Natural killer cell (primary cell): ENCODE measurements around the gene AOPEP. TPM values are rescaled to one million over a fixed set of nuclear protein-coding genes. Genes with fewer than 3 reads are reported as not detected.
A peak's percentile ranks its signal among the peaks of the same experiment; 100 is the strongest.

Experiments
- ATAC-seq, 3 donors: fragments of 150-1000 bp in 2 of 3; fragments of 200-7000 bp in 1 of 3; cut with Tn5 transposase; 1 replicate in 1 of 3; 2 replicates in 2 of 3; pipeline ENCODE4 v1.10.0; 2021; ENCODE audit warnings: mild to moderate bottlenecking in 2 of 3, moderate library complexity in 2 of 3
- DNase-seq, 2 donors: peaks; one replicate each; pipeline versions ENCODE4 v3.0.0 to v3.0.0-alpha.2; 2013 to 2021; ENCODE audit warnings: mixed read lengths in 1 of 2
- H3K27ac ChIP-seq: one replicate; pipeline ENCODE4 v1.5.1; 2013; ENCODE audit warnings: mild to moderate bottlenecking, low read length
- H3K27me3 ChIP-seq: one replicate; pipeline ENCODE4 v1.6.1; 2013; ENCODE audit warnings: low read length; ENCODE audit not compliant: control insufficient read depth, insufficient read depth
- H3K36me3 ChIP-seq: one replicate; pipeline ENCODE4 v1.6.1; 2013; ENCODE audit warnings: low read length; ENCODE audit not compliant: control insufficient read depth, insufficient read depth
- H3K4me1 ChIP-seq: one replicate; pipeline ENCODE4 v1.6.1; 2013; ENCODE audit warnings: low read length; ENCODE audit not compliant: control insufficient read depth, insufficient read depth
- H3K4me3 ChIP-seq: one replicate; pipeline ENCODE4 v1.5.1; 2013; ENCODE audit warnings: low read length
- H3K9me3 ChIP-seq: one replicate; pipeline ENCODE4 v1.6.1; 2013; ENCODE audit warnings: low read length; ENCODE audit not compliant: control insufficient read depth, insufficient read depth
- H3K27ac Mint-ChIP-seq, 2 donors: one replicate each; pipeline ENCODE4 v1.8.0; 2022; ENCODE audit warnings: mild to moderate bottlenecking in 2 of 2, mixed read lengths in 2 of 2, moderate library complexity in 1 of 2
- H3K27me3 Mint-ChIP-seq, 2 donors: one replicate each; pipeline ENCODE4 v1.8.0; 2022; ENCODE audit warnings: low read depth in 2 of 2, mixed read lengths in 2 of 2
- H3K36me3 Mint-ChIP-seq: one replicate; pipeline ENCODE4 v1.8.0; 2022; ENCODE audit warnings: mixed read lengths
- H3K4me1 Mint-ChIP-seq, 2 donors: one replicate each; pipeline ENCODE4 v1.8.0; 2022; ENCODE audit warnings: mixed read lengths in 2 of 2
- H3K4me3 Mint-ChIP-seq: one replicate; pipeline ENCODE4 v1.8.0; 2022; ENCODE audit warnings: mild to moderate bottlenecking, moderate library complexity, mixed read lengths
- H3K9me3 Mint-ChIP-seq, 2 donors: one replicate each; pipeline ENCODE4 v1.8.0; 2022; ENCODE audit warnings: mixed read lengths in 2 of 2
- CTCF ChIP-seq: fragments of 200-600 bp; IDR thresholded peaks from one replicate; pipeline ENCODE4 v1.8.0; 2022; ENCODE audit warnings: antibody characterized with exemption
- WGBS: methylation state at CpG from one replicate; pipeline ENCODE4 v1.1.7; 2013; ENCODE audit warnings: missing lambda C conversion rate; ENCODE audit not compliant: insufficient coverage; 5-methylcytosine and 5-hydroxymethylcytosine counted together
- intact Hi-C: fragments of 100-400 bp; cut with micrococcal nuclease; formaldehyde crosslinking; loops from one replicate; pipeline ENCODE4 v1.14.2; 2022
- total RNA-seq, 4 donors: library from RNA; stranded (reverse); fragments of 120-200 nt in 1 of 4; gene quantifications; one replicate each; pipeline versions ENCODE4 v1.2.3 to v1.2.4, GENCODE V29; 2013 to 2022

AOPEP gene
- total RNA-seq, 3 donors from 2014 or later (not counting 1 experiment from before 2014, with no cell fraction given), result 20.1 to 22.6 (median 20.6) TPM

DNA sequence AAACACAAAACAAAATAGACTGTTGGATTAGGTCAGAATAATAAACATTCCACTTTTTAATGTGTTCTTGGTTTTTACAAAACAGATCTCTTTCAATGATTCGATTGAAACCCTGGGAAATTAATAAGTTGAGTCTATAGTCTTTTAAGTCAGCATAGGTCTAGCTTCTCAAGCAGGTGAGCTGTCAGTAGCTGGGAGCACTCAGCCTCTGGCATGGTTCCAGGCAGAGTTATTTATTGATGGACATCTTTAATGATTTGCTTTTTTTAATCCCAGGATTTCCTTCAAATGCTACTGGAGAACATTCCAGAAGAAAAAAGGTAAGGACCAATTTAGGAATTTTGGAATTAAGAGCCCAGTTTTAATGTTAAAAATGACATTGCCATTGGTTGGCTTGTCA, 241.0 kb downstream of the AOPEP start:
- no peak overlapping the region for H3K27ac ChIP-seq
- DNase-seq, result no peak
- Mint-ChIP-seq H3K27me3 (no peaks in the 10 kb centered on the region), H3K4me3 (no peak overlapping the region), H3K36me3 (no peaks in the 10 kb centered on the region), H3K4me1 (no peaks in the 10 kb centered on the region), H3K9me3 (no peaks in the 10 kb centered on the region), H3K27ac (no peak overlapping the region)
- ATAC-seq, result no peak
- no peaks in the 10 kb centered on the region for H3K27me3 ChIP-seq
- no peaks in the 10 kb centered on the region for H3K36me3 ChIP-seq
- no peak overlapping the region for H3K4me3 ChIP-seq
- intact Hi-C loops, result no loop called here
- H3K9me3 ChIP-seq, result no peaks in the 10 kb centered on the region
- H3K4me1 ChIP-seq, result no peaks in the 10 kb centered on the region
- WGBS, result 83% methylated on average over 1 of the region's 1 CpG
- TF ChIP-seq CTCF, result no peak

DNA sequence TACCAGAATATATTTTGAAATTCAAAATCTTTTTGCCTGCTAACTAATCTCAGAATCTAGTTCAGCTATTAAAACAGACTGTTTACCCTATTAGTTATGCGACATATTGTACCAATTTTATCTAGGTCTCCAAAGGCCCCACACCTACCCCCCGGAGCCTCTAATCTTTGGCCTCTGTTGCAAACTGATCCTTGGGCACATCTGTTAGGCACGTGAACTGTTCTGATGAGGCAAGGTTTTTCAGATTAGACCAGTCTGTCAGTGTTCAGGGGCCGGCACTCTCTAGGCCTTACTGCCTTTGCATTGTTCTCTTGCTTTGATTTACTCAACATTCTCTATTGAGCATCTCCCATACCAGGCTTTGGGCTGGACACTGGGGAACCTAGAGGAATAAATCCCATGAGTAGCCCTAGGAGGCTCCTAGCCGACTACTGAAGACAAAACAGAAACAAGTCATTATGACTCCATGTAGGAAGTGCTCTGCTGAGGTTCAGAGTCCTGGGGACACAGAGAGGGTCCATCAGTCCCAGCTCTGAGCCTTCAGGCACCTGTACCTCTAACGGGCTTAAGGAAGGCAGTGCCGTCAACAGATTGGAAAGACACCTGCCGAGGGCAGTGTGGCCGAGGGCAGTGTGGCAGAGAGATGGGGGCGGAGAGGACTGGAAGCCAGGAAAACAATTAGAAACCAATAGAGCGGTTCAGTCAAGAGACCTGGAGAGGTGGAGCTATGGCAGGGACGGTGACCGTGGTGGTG, 245.1 kb downstream of the AOPEP start:
- no peak for TF ChIP-seq CTCF
- Mint-ChIP-seq H3K9me3 (no peaks in the 10 kb centered on the region), H3K4me1 (no peaks in the 10 kb centered on the region), H3K27me3 (no peaks in the 10 kb centered on the region), H3K27ac (no peak overlapping the region), H3K36me3 (no peaks in the 10 kb centered on the region), H3K4me3 (no peak overlapping the region)
- Histone ChIP-seq H3K27me3 (no peaks in the 10 kb centered on the region), H3K4me3 (no peak overlapping the region), H3K36me3 (no peaks in the 10 kb centered on the region), H3K4me1 (no peaks in the 10 kb centered on the region), H3K27ac (no peak overlapping the region), H3K9me3 (no peaks in the 10 kb centered on the region)
- intact Hi-C loops, result no loop called here
- DNase-seq (no peak), ATAC-seq (no peak)
- WGBS, result 97% methylated on average over 13 of the region's 13 CpGs

- WGBS, result 93% methylated on average over 11 of the region's 11 CpGs
- H3K9me3 Mint-ChIP-seq, result no peaks in the 10 kb centered on the region
These were observed 247.0 kb downstream of the AOPEP start for GRCh38 chr9:94973451-94973941.

More at GRCh38 chr9:94973451-94973941, 247.0 kb downstream of the AOPEP start:
- no peak for ATAC-seq
- intact Hi-C loops, result no loop called here
- no peaks in the 10 kb centered on the region for H3K36me3 ChIP-seq
- DNase-seq, result no peak
- no peak overlapping the region for H3K4me3 Mint-ChIP-seq
- H3K27ac Mint-ChIP-seq, result peak overlapping the region in 1 of 2 donors; percentile 9
- no peak overlapping the region for H3K4me3 ChIP-seq
- H3K4me1 ChIP-seq, result no peaks in the 10 kb centered on the region
- no peak overlapping the region for H3K27ac ChIP-seq
- no peak for TF ChIP-seq CTCF
- no peaks in the 10 kb centered on the region for H3K27me3 ChIP-seq
- no peaks in the 10 kb centered on the region for H3K27me3 Mint-ChIP-seq
- no peaks in the 10 kb centered on the region for H3K36me3 Mint-ChIP-seq
- no peaks in the 10 kb centered on the region for H3K9me3 ChIP-seq
- H3K4me1 Mint-ChIP-seq, result no peaks in the 10 kb centered on the region
